GM10248 (cell line): Measurements from ENCODE around the gene TLCD3A.

Experiments
- CTCF ChIA-PET: fragments of 300-600 bp; sonication (Branson Sonifier 250); formaldehyde crosslinking; extraction: SDS; loops from one replicate; lab custom pipeline; 2021; ENCODE audit warnings: antibody characterized with exemption; lab: Yijun Ruan, JAX
- POLR2A ChIA-PET: fragments of 350-650 bp; sonication (Branson Sonifier 250); formaldehyde crosslinking; extraction: SDS; loops from one replicate; lab custom pipeline; 2020; ENCODE audit warnings: antibody characterized with exemption; lab: Yijun Ruan, JAX
- DNase-seq: peaks from one replicate; pipeline ENCODE4 v3.0.0; 2012; ENCODE audit errors: extremely low spot score
- CTCF ChIP-seq: IDR thresholded peaks from 2 replicates; pipeline ENCODE4 v1.5.1; 2012; ENCODE audit warnings: mild to moderate bottlenecking, low read depth; ENCODE audit errors: extremely low read depth, missing control alignments, control extremely low read depth

TLCD3A gene

GRCh38 chr17:732067-732901, at the start of gene TLCD3A:
TLCD3A (plus strand) TSS chr17:732596; CDS start chr17:732648, 52 bp downstream.
- ChIA-PET CTCF (interaction anchor here (1.3 kb wide), 1 partner anchor 16 kb away, joined by 3 read pairs; no protein-coding TSS in a partner anchor), POLR2A (no interaction called here)
- DNase-seq = peak; percentile 87
- no peak for TF ChIP-seq CTCF

- ChIA-PET CTCF (no interaction called here), POLR2A (no interaction called here)
- TF ChIP-seq CTCF = no peak
- no peak for DNase-seq
Measured at GRCh38 chr17:683040-683439, 49.4 kb upstream of the TLCD3A start.

- no peak for DNase-seq
- CTCF ChIA-PET = no interaction called here
- TF ChIP-seq CTCF = no peak
- POLR2A ChIA-PET = no interaction called here
Measured at GRCh38 chr17:683499-684254, 48.7 kb upstream of the TLCD3A start.

- ChIA-PET CTCF (interaction anchor here (1.3 kb wide), 1 partner anchor 273 kb away, joined by 3 read pairs; no protein-coding TSS in a partner anchor), POLR2A (no interaction called here)
- TF ChIP-seq CTCF = no peak
- no peak for DNase-seq
Measured at GRCh38 chr17:685006-685405, 47.4 kb upstream of the TLCD3A start.

- no peak for TF ChIP-seq CTCF
- DNase-seq = no peak
- POLR2A ChIA-PET = no interaction called here
- CTCF ChIA-PET = interaction anchor here (0.7 to 4.3 kb wide), 5 partner anchors 12 to 276 kb away, joined by 3 to 27 read pairs (median 4); no protein-coding TSS in a partner anchor
Measured at GRCh38 chr17:688100-688989, 44.1 kb upstream of the TLCD3A start.

GRCh38 chr17:689556-690275, 42.7 kb upstream of the TLCD3A start:
- no peak for TF ChIP-seq CTCF
- DNase-seq = no peak
- POLR2A ChIA-PET = no interaction called here
- CTCF ChIA-PET = interaction anchor here (1.2 to 4.3 kb wide), 3 partner anchors 11 to 277 kb away, joined by 3 to 27 read pairs (median 5); no protein-coding TSS in a partner anchor
